AG09319 (cell line): ENCODE results near the gene IL32.

Source experiments
- DNase-seq: peaks from one replicate; pipeline ENCODE4 v3.0.0-alpha.2; 2010; ENCODE audit warnings: low read depth; ENCODE audit errors: extremely low read depth
- TF ChIP-seq, protein P1 (sequence below): IDR thresholded peaks from 2 replicates; pipeline ENCODE4 v1.5.1; 2011; ENCODE audit warnings: low read depth, mild to moderate bottlenecking, inconsistent platforms, low read length, moderate library complexity

IL32 gene

DNA sequence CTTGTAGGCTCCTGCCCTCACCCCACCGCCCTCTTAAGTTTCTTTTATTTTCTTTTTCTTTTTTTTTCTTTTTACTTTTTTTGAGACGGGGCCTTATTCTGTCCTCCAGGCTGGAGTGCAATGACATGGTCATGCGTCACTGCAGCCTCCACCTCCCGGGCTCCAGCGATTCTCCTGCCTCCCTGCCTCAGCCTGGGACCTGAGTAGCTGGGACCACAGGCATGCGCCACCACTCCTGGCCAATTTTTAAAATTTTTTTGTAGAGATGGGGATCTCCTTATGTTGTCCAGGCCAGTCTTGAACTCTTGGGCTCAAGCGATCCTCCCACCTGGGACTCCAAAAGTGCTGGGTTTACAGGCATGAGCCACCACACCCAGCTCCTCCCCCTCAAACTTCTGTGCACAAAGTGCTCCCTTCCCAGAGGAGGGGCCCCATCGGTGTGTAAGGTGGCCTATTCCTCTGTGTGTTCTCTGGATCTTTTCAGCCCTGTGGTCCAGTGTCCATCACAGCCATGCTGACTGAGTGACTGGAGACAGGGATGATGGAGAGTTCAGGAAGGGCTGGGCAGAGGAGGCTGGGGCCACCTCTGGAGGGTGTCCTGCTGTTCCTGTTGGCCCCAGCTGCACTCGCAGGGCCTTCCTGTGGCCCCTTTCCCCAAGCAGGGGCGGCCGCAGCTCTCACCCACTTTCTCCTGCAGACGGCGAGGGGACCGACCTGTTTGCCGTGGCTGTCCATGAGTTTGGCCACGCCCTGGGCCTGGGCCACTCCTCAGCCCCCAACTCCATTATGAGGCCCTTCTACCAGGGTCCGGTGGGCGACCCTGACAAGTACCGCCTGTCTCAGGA lies 8.9 kb upstream of the IL32 start:
- DNase-seq = no peak
- TF ChIP-seq, protein P1, sequence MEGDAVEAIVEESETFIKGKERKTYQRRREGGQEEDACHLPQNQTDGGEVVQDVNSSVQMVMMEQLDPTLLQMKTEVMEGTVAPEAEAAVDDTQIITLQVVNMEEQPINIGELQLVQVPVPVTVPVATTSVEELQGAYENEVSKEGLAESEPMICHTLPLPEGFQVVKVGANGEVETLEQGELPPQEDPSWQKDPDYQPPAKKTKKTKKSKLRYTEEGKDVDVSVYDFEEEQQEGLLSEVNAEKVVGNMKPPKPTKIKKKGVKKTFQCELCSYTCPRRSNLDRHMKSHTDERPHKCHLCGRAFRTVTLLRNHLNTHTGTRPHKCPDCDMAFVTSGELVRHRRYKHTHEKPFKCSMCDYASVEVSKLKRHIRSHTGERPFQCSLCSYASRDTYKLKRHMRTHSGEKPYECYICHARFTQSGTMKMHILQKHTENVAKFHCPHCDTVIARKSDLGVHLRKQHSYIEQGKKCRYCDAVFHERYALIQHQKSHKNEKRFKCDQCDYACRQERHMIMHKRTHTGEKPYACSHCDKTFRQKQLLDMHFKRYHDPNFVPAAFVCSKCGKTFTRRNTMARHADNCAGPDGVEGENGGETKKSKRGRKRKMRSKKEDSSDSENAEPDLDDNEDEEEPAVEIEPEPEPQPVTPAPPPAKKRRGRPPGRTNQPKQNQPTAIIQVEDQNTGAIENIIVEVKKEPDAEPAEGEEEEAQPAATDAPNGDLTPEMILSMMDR = no peak

DNA sequence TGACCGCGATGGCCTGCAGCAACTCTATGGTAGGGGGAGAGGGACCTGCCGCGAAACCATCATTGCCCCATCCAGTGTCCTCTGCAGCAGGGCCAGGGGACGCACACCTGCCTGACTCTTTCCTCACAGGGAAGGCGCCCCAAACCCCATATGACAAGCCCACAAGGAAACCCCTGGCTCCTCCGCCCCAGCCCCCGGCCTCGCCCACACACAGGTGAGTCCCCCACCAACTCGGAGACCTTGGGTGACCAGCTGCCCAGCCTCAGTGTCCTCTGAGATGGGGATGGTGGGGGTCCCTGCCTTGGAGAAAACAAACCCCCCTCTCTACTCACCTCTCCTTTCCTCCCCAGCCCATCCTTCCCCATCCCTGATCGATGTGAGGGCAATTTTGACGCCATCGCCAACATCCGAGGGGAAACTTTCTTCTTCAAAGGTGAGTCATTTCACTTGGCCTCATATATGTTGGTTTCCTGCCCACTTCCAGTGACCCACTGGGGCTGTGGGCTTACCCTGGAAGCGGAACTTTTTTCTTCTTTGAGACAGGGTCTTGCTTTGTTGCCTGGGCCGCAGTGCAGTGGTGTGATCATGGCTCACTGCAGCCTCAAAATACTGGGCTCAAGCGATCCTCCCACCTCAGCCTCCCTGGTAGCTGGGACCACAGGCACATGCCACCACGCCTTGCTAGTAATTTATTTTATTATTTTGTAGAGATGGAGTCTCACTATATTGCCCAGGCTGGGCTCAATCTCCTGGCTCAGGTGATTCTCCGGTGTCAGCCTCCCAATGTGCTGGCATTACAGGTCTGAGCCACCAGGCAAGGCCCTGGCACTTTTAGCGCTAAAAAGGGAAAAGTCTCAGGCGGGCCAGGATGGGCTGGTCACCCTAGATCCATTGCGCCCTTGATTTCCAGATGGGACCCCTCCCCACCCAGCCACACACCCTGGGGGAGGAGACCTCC lies 8.0 kb upstream of the IL32 start:
- TF ChIP-seq, protein P1 = no peak
- no peak for DNase-seq

DNA sequence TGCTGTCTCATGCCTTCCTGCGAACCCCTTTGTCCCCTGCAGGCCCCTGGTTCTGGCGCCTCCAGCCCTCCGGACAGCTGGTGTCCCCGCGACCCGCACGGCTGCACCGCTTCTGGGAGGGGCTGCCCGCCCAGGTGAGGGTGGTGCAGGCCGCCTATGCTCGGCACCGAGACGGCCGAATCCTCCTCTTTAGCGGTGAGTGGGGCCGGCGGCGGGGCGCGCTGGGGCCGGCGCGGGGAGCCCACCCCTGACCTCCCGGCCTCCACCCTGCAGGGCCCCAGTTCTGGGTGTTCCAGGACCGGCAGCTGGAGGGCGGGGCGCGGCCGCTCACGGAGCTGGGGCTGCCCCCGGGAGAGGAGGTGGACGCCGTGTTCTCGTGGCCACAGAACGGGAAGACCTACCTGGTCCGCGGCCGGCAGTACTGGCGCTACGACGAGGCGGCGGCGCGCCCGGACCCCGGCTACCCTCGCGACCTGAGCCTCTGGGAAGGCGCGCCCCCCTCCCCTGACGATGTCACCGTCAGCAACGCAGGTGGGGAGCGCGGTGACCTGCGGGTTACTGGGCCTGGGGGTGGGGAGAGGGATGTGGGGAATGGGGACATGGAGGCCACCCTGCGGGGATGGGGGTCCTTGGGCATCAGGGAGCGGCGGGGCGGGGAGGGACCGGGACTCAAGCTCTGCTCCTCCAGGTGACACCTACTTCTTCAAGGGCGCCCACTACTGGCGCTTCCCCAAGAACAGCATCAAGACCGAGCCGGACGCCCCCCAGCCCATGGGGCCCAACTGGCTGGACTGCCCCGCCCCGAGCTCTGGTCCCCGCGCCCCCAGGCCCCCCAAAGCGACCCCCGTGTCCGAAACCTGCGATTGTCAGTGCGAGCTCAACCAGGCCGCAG lies 7.1 kb upstream of the IL32 start:
- no peak for DNase-seq
- TF ChIP-seq, protein P1 = no peak

DNA sequence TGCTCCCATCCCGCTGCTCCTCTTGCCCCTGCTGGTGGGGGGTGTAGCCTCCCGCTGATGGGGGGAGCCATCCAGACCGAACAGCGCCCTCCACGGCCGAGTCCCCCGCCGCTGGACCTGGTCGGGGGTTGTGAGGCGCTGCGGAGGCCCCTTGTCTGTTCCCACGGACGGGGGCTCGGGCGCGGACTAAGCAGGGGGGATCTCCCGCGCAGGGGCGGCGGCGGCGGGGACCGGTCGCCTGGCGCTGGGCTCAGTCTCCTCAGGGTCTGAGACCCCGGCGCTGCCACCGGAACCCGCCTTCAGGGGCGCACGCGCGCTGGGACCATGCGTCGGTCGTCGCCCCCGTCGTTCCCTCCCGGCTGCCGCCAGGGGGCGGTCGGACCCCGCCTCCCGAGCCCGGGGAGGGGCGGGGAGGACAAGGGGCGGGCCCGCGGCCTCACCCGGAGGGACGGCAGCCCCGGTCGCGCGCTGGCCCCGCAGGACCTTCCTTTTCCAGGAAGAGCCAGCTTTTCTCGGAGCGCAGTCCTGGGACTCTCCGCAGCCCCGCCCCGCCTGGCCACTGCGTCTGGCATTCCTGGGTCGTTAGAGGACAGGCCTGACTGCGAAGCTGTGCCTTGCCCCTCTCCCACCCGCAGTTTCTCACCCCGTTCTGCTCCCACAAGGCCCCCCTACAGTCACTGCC lies 6.3 kb upstream of the IL32 start:
- DNase-seq = peak; percentile 65
- TF ChIP-seq, protein P1 = peak; percentile 46

DNA sequence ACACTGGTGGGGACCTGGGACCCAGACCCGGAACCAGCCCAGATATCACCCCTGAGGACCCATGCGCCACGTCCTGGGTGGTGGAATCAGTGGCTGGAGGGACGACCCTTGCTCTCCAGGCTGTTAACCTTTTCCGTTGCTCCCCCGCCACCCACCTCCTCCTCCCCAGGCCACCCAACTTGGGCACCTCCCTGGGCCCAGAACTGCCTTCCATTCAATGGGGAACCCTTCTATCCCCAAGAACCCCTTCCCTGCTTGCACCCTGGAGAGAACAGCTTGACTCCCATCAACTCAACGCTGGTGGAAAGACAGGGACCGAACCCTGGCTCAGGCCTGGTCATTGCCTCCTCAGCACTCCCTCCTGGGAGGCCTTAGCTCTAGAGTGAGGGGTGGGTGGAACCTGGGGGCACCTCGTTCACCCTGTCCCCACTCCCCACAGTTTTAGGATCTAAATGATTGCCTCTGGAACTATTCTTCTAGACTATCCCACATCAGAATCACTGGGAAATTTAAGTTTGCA lies 5.7 kb upstream of the IL32 start:
- no peak for DNase-seq
- TF ChIP-seq, protein P1 = no peak

DNA sequence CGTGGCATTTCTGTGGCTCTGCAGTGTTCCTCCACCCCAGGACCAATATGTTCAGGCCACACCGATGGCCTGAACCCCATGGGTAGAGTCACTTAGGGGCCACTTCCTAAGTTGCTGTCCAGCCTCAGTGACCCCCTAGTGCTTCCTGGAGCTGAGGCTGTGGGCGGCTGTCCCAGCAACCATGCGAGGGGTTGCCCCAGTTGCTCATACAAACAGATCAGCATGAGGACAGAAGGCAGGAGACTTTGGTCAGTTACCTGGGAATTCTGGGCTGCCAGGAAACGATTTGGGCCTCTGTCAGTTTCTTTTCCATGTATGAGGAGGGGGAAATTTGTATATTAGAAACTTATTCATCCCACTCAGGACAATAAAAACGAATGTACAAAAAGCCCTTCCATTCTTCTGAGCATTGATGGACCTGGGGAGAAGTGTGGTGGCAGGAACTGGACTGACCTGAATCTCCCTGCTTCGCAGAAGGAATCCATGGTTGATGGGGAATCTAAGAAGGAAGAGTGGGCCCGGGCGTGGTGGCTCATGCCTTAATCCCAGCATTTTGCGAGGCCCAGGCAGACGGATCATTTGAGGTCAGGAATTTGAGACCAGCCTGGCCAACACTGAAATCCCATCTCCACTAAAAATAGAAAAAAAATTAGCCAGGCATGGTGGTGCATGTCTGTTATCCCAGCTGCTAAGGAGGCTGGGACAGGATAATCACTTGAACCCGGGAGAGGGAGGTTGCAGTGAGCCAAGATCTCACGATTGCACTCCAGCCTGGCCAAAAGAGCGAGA lies 4.9 kb upstream of the IL32 start:
- TF ChIP-seq, protein P1 = no peak
- DNase-seq = no peak
